ENCODE results near the gene METTL27.
A peak's percentile ranks its signal among the peaks of the same experiment; 100 is the strongest.

Gene METTL27

DNA sequence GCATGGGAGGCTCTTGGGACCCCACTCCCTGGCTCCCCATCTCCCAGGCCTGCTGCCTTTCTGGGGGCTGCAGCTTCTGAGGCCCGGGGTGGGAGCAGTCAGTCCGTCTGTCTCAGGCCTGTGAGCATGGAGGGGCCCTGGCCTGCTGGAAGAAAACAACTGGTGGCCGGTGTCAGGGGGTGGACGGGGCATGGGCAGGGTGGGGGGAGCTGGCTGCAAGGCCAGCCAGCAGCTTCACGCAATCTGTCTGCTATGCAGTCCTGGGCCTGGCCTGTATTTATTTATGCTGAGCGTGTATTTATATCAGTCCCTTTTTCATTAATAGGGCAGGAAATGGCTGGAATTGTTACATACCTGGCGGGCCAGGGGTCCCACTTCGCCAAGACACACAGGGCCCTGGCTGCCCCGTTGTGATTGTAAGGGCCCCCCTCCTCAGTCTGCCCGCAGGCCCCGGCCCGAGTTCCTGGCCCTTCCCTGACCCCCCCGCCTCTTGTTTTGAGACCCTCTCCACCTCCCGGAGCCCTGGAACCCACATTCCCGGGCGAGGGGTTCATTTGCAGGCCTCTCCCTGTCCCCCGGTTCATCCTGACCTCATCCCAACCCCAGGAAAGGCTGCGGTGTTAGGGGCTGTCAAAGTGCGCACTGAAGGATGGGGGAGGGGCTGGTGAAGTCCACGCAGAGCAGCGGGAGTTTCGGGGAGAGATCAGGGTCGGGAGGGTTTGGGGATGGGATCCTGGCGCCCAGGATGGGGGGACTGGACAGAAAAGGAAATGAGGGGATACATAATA, 26.9 kb upstream of the METTL27 start:
- ChIA-PET CTCF (interaction anchor here (1.1 to 1.5 kb wide), 3 partner anchors 19 to 157 kb away, joined by 3 to 7 read pairs (median 4); no protein-coding TSS in a partner anchor), POLR2A (no interaction called here)
- DNase-seq (ENCODE audit: extremely low spot score) = no peak
- no peak for TF ChIP-seq CTCF (IDR thresholded peaks at IDR 0.05; ENCODE audit: control extremely low read depth, extremely low read depth, low read depth, missing control alignments)

GRCh38 chr7:73866446-73866767, 24.1 kb upstream of the METTL27 start:
- CTCF ChIA-PET = interaction anchor here (1.0 to 5.6 kb wide), 4 partner anchors 10 to 260 kb away, joined by 3 to 38 read pairs (median 6); no protein-coding TSS in a partner anchor
- no peak for DNase-seq (ENCODE audit: extremely low spot score)

DNA sequence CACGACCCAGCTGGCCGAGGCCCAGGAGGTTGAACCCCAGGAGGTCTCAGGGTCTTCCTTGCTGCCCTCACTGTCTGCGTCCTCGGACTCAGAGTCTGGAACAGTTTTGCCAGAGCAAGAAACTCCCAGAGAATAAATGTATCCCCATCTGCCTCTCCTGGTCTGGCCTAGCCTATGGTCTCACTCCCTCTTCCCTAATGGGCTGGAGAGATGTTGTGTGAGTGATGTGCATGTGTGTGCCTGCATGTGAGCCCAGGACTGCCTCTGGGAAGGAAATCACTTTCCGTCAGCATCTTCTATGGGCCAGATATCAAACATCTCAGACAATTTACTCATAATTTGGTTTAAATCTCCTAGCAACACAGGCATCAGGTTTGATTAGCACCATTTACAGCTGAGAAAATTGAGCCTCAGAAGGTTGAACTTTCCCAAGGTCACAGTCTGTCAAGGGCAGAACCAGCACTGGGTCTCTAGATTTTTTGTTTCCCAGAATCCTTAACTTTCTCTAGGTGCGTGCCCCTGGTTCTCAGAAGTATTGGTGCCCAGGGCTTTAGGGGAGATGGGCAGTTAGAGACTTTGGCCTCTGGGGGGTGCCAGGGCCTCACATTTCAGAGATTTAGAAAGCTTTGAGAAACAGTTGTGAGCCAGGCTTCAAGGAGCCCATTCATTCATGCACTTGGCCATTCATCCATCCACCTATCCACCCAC, 23.6 kb upstream of the METTL27 start:
- POLR2A ChIA-PET = interaction anchor here (0.5 kb wide), 1 partner anchor 235 kb away, joined by 4 read pairs; no protein-coding TSS in a partner anchor
- peak; percentile 50 for DNase-seq (ENCODE audit: extremely low spot score)
- CTCF ChIA-PET = interaction anchor here (1.0 to 5.6 kb wide), 6 partner anchors 9 to 259 kb away, joined by 3 to 38 read pairs (median 5); no protein-coding TSS in a partner anchor
- TF ChIP-seq CTCF (IDR thresholded peaks at IDR 0.05; ENCODE audit: control extremely low read depth, extremely low read depth, low read depth, missing control alignments) = peak; percentile 61

More at GRCh38 chr7:73866446-73866767, 24.1 kb upstream of the METTL27 start:
- TF ChIP-seq CTCF (IDR thresholded peaks at IDR 0.05; ENCODE audit: control extremely low read depth, extremely low read depth, low read depth, missing control alignments) = no peak
- POLR2A ChIA-PET = no interaction called here

DNA sequence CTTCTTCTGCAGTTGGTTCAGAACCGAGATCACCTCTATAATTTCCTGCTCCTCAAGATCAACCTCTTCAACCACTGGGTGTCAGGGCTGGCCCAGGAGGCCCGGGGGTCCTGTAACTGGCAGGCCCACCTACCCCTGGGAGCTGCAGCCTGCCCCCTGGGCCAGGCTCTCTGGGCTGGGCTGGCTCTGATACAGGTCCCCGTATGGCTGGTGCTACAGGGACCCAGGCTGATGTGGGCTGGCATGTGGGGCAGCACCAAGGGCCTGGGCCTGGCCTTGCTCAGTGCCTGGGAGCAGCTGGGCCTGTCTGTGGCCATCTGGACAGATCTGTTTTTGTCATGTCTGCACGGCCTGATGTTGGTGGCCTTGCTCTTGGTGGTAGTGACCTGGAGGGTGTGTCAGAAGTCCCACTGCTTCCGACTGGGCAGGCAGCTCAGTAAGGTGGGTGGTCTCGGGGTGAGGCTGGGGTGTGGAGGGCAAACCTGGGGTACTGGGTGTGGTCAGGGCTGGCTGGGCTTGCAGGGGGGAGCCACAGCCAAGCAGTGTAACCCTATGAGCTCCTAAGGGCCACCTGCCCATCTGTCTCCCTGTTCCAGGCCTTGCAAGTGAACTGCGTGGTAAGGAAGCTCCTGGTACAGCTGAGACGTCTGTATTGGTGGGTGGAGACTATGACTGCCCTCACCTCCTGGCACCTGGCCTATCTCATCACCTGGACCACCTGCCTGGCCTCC, 22.8 kb upstream of the METTL27 start:
- CTCF ChIA-PET = interaction anchor here (0.7 to 5.6 kb wide), 9 partner anchors 9 to 259 kb away, joined by 3 to 38 read pairs (median 3); no protein-coding TSS in a partner anchor
- no peak for TF ChIP-seq CTCF (IDR thresholded peaks at IDR 0.05; ENCODE audit: control extremely low read depth, extremely low read depth, low read depth, missing control alignments)
- POLR2A ChIA-PET = interaction anchor here (0.5 kb wide), 1 partner anchor 236 kb away, joined by 4 read pairs; no protein-coding TSS in a partner anchor
- DNase-seq (ENCODE audit: extremely low spot score) = no peak

GRCh38 chr7:73861305-73861704, 19.0 kb upstream of the METTL27 start:
- POLR2A ChIA-PET = no interaction called here
- no peak for TF ChIP-seq CTCF (IDR thresholded peaks at IDR 0.05; ENCODE audit: control extremely low read depth, extremely low read depth, low read depth, missing control alignments)
- no peak for DNase-seq (ENCODE audit: extremely low spot score)
- CTCF ChIA-PET = interaction anchor here (1.1 to 5.6 kb wide), 2 partner anchors 49 to 165 kb away, joined by 3 to 38 read pairs; no protein-coding TSS in a partner anchor

- CTCF ChIA-PET = interaction anchor here (1.1 kb wide), 1 partner anchor 49 kb away, joined by 3 read pairs; no protein-coding TSS in a partner anchor
Observed at GRCh38 chr7:73860859-73861258, 18.5 kb upstream of the METTL27 start, which contains the start of gene TMEM270. Gene TMEM270 (plus strand): TSS chr7:73861159. CDS start chr7:73861195, 36 bp downstream.

More at GRCh38 chr7:73860859-73861258, 18.5 kb upstream of the METTL27 start, which contains the start of gene TMEM270:
- TF ChIP-seq CTCF (IDR thresholded peaks at IDR 0.05; ENCODE audit: control extremely low read depth, extremely low read depth, low read depth, missing control alignments) = no peak
- POLR2A ChIA-PET = no interaction called here
- no peak for DNase-seq (ENCODE audit: extremely low spot score)
